GM21515 (cell line): ENCODE measurements around the gene PIAS1.
A peak's percentile ranks its signal among the peaks of the same experiment; 100 is the strongest.
"Not testable (repeated sequence)": the region's sequence is repeated elsewhere in the genome, so short reads cannot be mapped to it uniquely, and the experiment has no call there.

ENCODE experiments used
- ATAC-seq: cut with Tn5 transposase; IDR thresholded peaks from one replicate; pipeline ENCODE4 v1.9.1; 2021; ENCODE audit not compliant: unreplicated experiment

Gene PIAS1

GRCh38 chr15:68229386-68230156 is 175.5 kb downstream of the PIAS1 start, which contains the start of gene CLN6:
Gene CLN6 (minus strand): TSS chr15:68229728. CDS start chr15:68229584, 144 bp downstream.
- ATAC-seq = peak; percentile 65

GRCh38 chr15:68230157-68231100 is 176.3 kb downstream of the PIAS1 start:
- no peak for ATAC-seq

- no peak for ATAC-seq
Measured at GRCh38 chr15:68231102-68231818, 177.1 kb downstream of the PIAS1 start.

GRCh38 chr15:68232449-68232848 is 178.3 kb downstream of the PIAS1 start:
- ATAC-seq = no peak

GRCh38 chr15:68232937-68233336 is 178.8 kb downstream of the PIAS1 start:
- no peak for ATAC-seq

GRCh38 chr15:68234060-68234459 is 179.9 kb downstream of the PIAS1 start:
- ATAC-seq = no peak

GRCh38 chr15:68234520-68234919 is 180.4 kb downstream of the PIAS1 start:
- ATAC-seq = not testable (repeated sequence)

- no peak for ATAC-seq
Measured at GRCh38 chr15:68235022-68235421, 180.9 kb downstream of the PIAS1 start.

GRCh38 chr15:68239025-68239424 is 184.9 kb downstream of the PIAS1 start:
- no peak for ATAC-seq

- ATAC-seq = no peak
Measured at GRCh38 chr15:68241088-68241935, 187.2 kb downstream of the PIAS1 start.
